IMR-90 (cell line): ENCODE measurements around the gene TRIM38. TPM values are rescaled to one million over a fixed set of nuclear protein-coding genes. Genes with fewer than 3 reads are reported as not detected.
A peak's percentile ranks its signal among the peaks of the same experiment; 100 is the strongest.

Experiments
- ATAC-seq: fragments of 200-7000 bp; cut with Tn5 transposase; 2 replicates; pipeline ENCODE4 v1.9.1; 2020; ENCODE audit warnings: low read depth, mild to moderate bottlenecking, moderate library complexity
- BruUV-seq: library from RNA; stranded (reverse); fragments of 400-500 nt; replicated peaks from 2 replicates; lab custom pipeline; 2021; lab: Mats Ljungman, UMichigan
- CTCF ChIA-PET: fragments of 300-600 bp; formaldehyde crosslinking; extraction: SDS; loops from one replicate; lab custom pipeline; 2021; ENCODE audit warnings: antibody characterized with exemption; lab: Yijun Ruan, JAX
- POLR2A ChIA-PET: fragments of 300-600 bp; sonication (Branson Sonifier 250); formaldehyde crosslinking; loops from one replicate; lab custom pipeline; 2022; ENCODE audit warnings: antibody characterized with exemption; ENCODE audit not compliant: unreplicated experiment; lab: Charles Lee
- DNase-seq: peaks from one replicate; pipeline ENCODE4 v3.0.0; 2013
- H2AFZ ChIP-seq: replicated peaks from 2 replicates; pipeline ENCODE3; 2013; ENCODE audit warnings: low read length, mild to moderate bottlenecking; ENCODE audit not compliant: poor library complexity
- H2AK5ac ChIP-seq: 2 replicates; pipeline ENCODE4 v1.6.1; 2013; ENCODE audit warnings: low read depth, low read length, inconsistent platforms
- H2AK9ac ChIP-seq: replicated peaks from 2 replicates; pipeline ENCODE3; 2013; ENCODE audit warnings: mild to moderate bottlenecking, low read depth, low read length, moderate library complexity; ENCODE audit not compliant: poor library complexity
- H2BK120ac ChIP-seq: 2 replicates; pipeline ENCODE4 v1.6.1; 2013; ENCODE audit warnings: low read depth, low read length, inconsistent platforms
- H2BK15ac ChIP-seq: 3 replicates; pipeline ENCODE4 v1.6.1; 2013; ENCODE audit warnings: low read depth, low read length, inconsistent platforms
- H2BK20ac ChIP-seq: 2 replicates; pipeline ENCODE4 v1.6.1; 2013; ENCODE audit warnings: low read depth, mild to moderate bottlenecking, inconsistent platforms, low read length, moderate library complexity
- H2BK5ac ChIP-seq: 2 replicates; pipeline ENCODE4 v1.6.1; 2013; ENCODE audit warnings: mild to moderate bottlenecking, low read depth, low read length, inconsistent platforms; ENCODE audit not compliant: poor library complexity, severe bottlenecking
- H3K14ac ChIP-seq: replicated peaks from 2 replicates; pipeline ENCODE4 v1.6.1; 2013; ENCODE audit warnings: low read depth, low read length, inconsistent platforms
- H3K18ac ChIP-seq: 2 replicates; pipeline ENCODE4 v1.6.1; 2013; ENCODE audit warnings: low read depth, low read length, control low read depth
- H3K23ac ChIP-seq: 2 replicates; pipeline ENCODE4 v1.6.1; 2013; ENCODE audit warnings: low read depth, low read length, inconsistent platforms
- H3K27ac ChIP-seq: 2 replicates; pipeline ENCODE4 v1.5.1; 2013; ENCODE audit warnings: mild to moderate bottlenecking, control low read depth, low read length; ENCODE audit not compliant: insufficient read depth
- H3K27me3 ChIP-seq: 2 replicates; pipeline ENCODE4 v1.6.1; 2013; ENCODE audit warnings: low read length; ENCODE audit not compliant: control insufficient read depth, insufficient read depth
- H3K36me3 ChIP-seq: 2 replicates; pipeline ENCODE4 v1.6.1; 2013; ENCODE audit warnings: low read length, mixed read lengths; ENCODE audit not compliant: control insufficient read depth, insufficient read depth
- H3K4ac ChIP-seq: 2 replicates; pipeline ENCODE4 v1.6.1; 2013; ENCODE audit warnings: low read depth, low read length, inconsistent platforms
- H3K4me1 ChIP-seq: 2 replicates; pipeline ENCODE4 v1.6.1; 2013; ENCODE audit warnings: low read length, mixed read lengths; ENCODE audit not compliant: control insufficient read depth, insufficient read depth
- H3K4me2 ChIP-seq: 2 replicates; pipeline ENCODE4 v1.6.1; 2013; ENCODE audit warnings: low read depth, mild to moderate bottlenecking, control low read depth, low read length, moderate library complexity
- H3K4me3 ChIP-seq: 2 replicates; pipeline ENCODE4 v1.5.1; 2013; ENCODE audit warnings: low read depth, mild to moderate bottlenecking, control low read depth, low read length, moderate library complexity; ENCODE audit not compliant: insufficient read depth
- H3K56ac ChIP-seq: 2 replicates; pipeline ENCODE4 v1.6.1; 2013; ENCODE audit warnings: low read length, inconsistent platforms; ENCODE audit not compliant: insufficient read depth; ENCODE audit errors: extremely low read depth
- H3K79me1 ChIP-seq, 2 experiments: 2 replicates each; pipeline ENCODE4 v1.6.1; 2013; ENCODE audit warnings: low read length in 2 of 2, inconsistent platforms in 1 of 2, low read depth in 1 of 2
- H3K9ac ChIP-seq: 2 replicates; pipeline ENCODE4 v1.6.1; 2013; ENCODE audit warnings: low read depth, low read length, control low read depth
- H3K9me1 ChIP-seq: 2 replicates; pipeline ENCODE4 v1.6.1; 2013; ENCODE audit warnings: low read length, inconsistent platforms; ENCODE audit not compliant: insufficient read depth
- H3K9me3 ChIP-seq: 2 replicates; pipeline ENCODE4 v1.6.1; 2013; ENCODE audit warnings: low read length; ENCODE audit not compliant: control insufficient read depth, insufficient read depth
- H4K20me1 ChIP-seq: 2 replicates; pipeline ENCODE4 v1.6.1; 2013; ENCODE audit warnings: low read length, inconsistent platforms; ENCODE audit not compliant: insufficient read depth
- H4K5ac ChIP-seq: 2 replicates; pipeline ENCODE4 v1.6.1; 2013; ENCODE audit warnings: mild to moderate bottlenecking, low read depth, low read length, control low read depth
- H4K8ac ChIP-seq, 2 experiments: 2 replicates each; pipeline ENCODE4 v1.6.1; 2013; ENCODE audit warnings: low read depth in 2 of 2, low read length in 2 of 2, control low read depth in 1 of 2, inconsistent platforms in 1 of 2
- H4K91ac ChIP-seq: 2 replicates; pipeline ENCODE4 v1.6.1; 2013; ENCODE audit warnings: low read depth, low read length, inconsistent platforms; ENCODE audit not compliant: insufficient read depth
- BHLHE40 ChIP-seq: fragments of 150-350 bp; IDR thresholded peaks from 2 replicates; pipeline ENCODE4 v1.6.1; 2016; ENCODE audit warnings: mild to moderate bottlenecking, low read depth, low read length
- CEBPB ChIP-seq: IDR thresholded peaks from 2 replicates; pipeline ENCODE4 v1.6.1; 2012; ENCODE audit warnings: low read depth, low read length, improper control_type of control experiment
- FOS ChIP-seq: fragments of 150-350 bp; IDR thresholded peaks from 2 replicates; pipeline ENCODE4 v1.6.1; 2016; ENCODE audit warnings: low read depth, low read length
- MAFK ChIP-seq: IDR thresholded peaks from 2 replicates; pipeline ENCODE4 v1.6.1; 2012; ENCODE audit warnings: low read depth, low read length, improper control_type of control experiment
- MAZ ChIP-seq: IDR thresholded peaks from 2 replicates; pipeline ENCODE4 v1.6.1; 2012; ENCODE audit warnings: low read depth, mild to moderate bottlenecking, low read length, improper control_type of control experiment, moderate library complexity, borderline replicate concordance
- NFE2L2 ChIP-seq: fragments of 150-350 bp; IDR thresholded peaks from 2 replicates; pipeline ENCODE4 v1.6.1; 2016; ENCODE audit warnings: low read depth, mild to moderate bottlenecking, low read length
- POLR2A ChIP-seq: IDR thresholded peaks from 2 replicates; pipeline ENCODE4 v1.6.1; 2012; ENCODE audit warnings: mild to moderate bottlenecking, low read depth, low read length
- RAD21 ChIP-seq: IDR thresholded peaks from 2 replicates; pipeline ENCODE4 v1.6.1; 2012; ENCODE audit warnings: low read length, improper control_type of control experiment
- RCOR1 ChIP-seq: IDR thresholded peaks from 2 replicates; pipeline ENCODE4 v1.6.1; 2012; ENCODE audit warnings: mild to moderate bottlenecking, low read length, improper control_type of control experiment; ENCODE audit not compliant: insufficient replicate concordance
- RFX5 ChIP-seq: IDR thresholded peaks from 2 replicates; pipeline ENCODE4 v1.8.0; 2012; ENCODE audit warnings: low read depth, mild to moderate bottlenecking, low read length, moderate library complexity
- SMC3 ChIP-seq: fragments of 150-350 bp; IDR thresholded peaks from 2 replicates; pipeline ENCODE4 v1.6.1; 2016; ENCODE audit warnings: low read depth, mild to moderate bottlenecking, antibody characterized with exemption, low read length, moderate library complexity
- WGBS, 2 experiments: methylation state at CpG; one replicate each; pipeline versions ENCODE4 v1.1.5 to v1.1.7; 2013; ENCODE audit warnings: missing lambda C conversion rate in 2 of 2; ENCODE audit not compliant: insufficient read length in 1 of 2; ENCODE audit errors: extremely low coverage in 2 of 2; 5-methylcytosine and 5-hydroxymethylcytosine counted together
- dilution Hi-C: fragments of 300-500 bp; cut with HindIII; formaldehyde crosslinking; loops from one replicate; pipeline ENCODE4 v1.14.3; 2018; ENCODE audit warnings: low sequenced_read_pairs; ENCODE audit not compliant: unreplicated experiment
- in situ Hi-C: fragments of 300-500 bp; cut with MboI; formaldehyde crosslinking; loops from 3 replicates; pipeline ENCODE4 v1.14.3; 2019; ENCODE audit warnings: low sequenced_read_pairs, inconsistent platforms, mixed read lengths
- intact Hi-C: fragments of 100-400 bp; cut with micrococcal nuclease; formaldehyde crosslinking; loops from 2 replicates; pipeline ENCODE4 v1.10.0; 2022
- polyA plus RNA-seq, 3 experiments: library from polyadenylated mRNA; depleted of rRNA; stranded (reverse); fragments of >200 nt; gene quantifications; 2 replicates each; pipeline ENCODE4 v1.2.3, GENCODE V29; 2012; ENCODE audit warnings: low replicate concordance in 1 of 3
- total RNA-seq: library from RNA; depleted of rRNA; stranded (reverse); fragments of >200 nt; gene quantifications from 2 replicates; pipeline ENCODE4 v1.2.3, GENCODE V29; 2012
- TF ChIP-seq, protein P1 (sequence below): fragments of 150-350 bp; IDR thresholded peaks from 2 replicates; pipeline ENCODE4 v1.6.1; 2017; ENCODE audit warnings: mild to moderate bottlenecking, antibody characterized with exemption, low read length, low read depth
- TF ChIP-seq, protein P2 (sequence below): fragments of 150-350 bp; IDR thresholded peaks from 2 replicates; pipeline ENCODE4 v1.6.1; 2016; ENCODE audit warnings: low read depth, mild to moderate bottlenecking, low read length, moderate library complexity, borderline replicate concordance

The TRIM38 gene
- total and polyA plus RNA-seq, 2 of the 4 experiments (the other 2 are of a cell fraction), result 4.1 to 6.3 TPM

DNA sequence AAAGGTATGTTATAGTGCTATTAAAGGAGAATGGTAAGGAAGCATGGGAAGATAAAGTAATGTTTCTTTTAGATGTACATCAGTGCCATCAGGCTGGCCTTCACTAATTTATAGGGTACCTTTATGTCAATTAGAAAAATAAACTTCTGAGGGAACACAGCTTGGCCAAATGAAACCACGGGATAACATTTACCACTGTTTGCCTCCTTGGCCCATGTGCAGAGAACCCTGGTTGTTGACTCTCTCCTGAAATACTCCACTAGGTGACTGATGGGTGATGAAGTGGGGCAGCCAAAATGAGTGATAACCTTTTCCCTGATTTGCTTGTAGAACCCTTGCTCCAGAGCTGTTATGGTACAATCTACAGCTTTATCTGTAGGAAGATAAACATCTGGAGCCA is 9.5 kb downstream of the TRIM38 start:
- peak overlapping the region; percentile 23 for H3K14ac ChIP-seq
- intact Hi-C loops (no loop called here), in situ Hi-C loops (no loop called here), dilution Hi-C loops (no loop called here)
- peak overlapping the region; percentile 76 for H3K18ac ChIP-seq
- ChIA-PET CTCF (no interaction called here), POLR2A (no interaction called here)
- peaks cover 48% of the 10 kb centered on the region for H3K36me3 ChIP-seq
- peak overlapping the region; percentile 16; the same call in 1 of the 2 replicates for H2AK5ac ChIP-seq
- no TSS peak for BruUV-seq
- no peak for DNase-seq
- H2BK120ac ChIP-seq, result peak overlapping the region; percentile 21
- peak overlapping the region; percentile 7; the same call in 1 of the 2 replicates for H3K23ac ChIP-seq
- H3K4ac ChIP-seq, result peak overlapping the region; percentile 39
- peaks cover 6% of the 10 kb centered on the region; the same call in 1 of the 2 replicates for H4K20me1 ChIP-seq
- TF ChIP-seq, protein P1, sequence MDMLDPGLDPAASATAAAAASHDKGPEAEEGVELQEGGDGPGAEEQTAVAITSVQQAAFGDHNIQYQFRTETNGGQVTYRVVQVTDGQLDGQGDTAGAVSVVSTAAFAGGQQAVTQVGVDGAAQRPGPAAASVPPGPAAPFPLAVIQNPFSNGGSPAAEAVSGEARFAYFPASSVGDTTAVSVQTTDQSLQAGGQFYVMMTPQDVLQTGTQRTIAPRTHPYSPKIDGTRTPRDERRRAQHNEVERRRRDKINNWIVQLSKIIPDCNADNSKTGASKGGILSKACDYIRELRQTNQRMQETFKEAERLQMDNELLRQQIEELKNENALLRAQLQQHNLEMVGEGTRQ, result no peak
- no peak for TF ChIP-seq POLR2A
- TF ChIP-seq, protein P2, sequence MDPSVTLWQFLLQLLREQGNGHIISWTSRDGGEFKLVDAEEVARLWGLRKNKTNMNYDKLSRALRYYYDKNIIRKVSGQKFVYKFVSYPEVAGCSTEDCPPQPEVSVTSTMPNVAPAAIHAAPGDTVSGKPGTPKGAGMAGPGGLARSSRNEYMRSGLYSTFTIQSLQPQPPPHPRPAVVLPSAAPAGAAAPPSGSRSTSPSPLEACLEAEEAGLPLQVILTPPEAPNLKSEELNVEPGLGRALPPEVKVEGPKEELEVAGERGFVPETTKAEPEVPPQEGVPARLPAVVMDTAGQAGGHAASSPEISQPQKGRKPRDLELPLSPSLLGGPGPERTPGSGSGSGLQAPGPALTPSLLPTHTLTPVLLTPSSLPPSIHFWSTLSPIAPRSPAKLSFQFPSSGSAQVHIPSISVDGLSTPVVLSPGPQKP, result no peak
- TF ChIP-seq MAZ, result no peak
- TF ChIP-seq FOS, result no peak
- no peak for TF ChIP-seq NFE2L2
- TF ChIP-seq RCOR1, result no peak
- no peak for TF ChIP-seq SMC3
- TF ChIP-seq BHLHE40, result no peak
- TF ChIP-seq MAFK, result no peak
- TF ChIP-seq CEBPB, result no peak
- TF ChIP-seq RFX5, result no peak
- no peak for TF ChIP-seq RAD21
- no peak overlapping the region for H2AFZ ChIP-seq
- H2BK15ac ChIP-seq, result peak overlapping the region; percentile 69; the same call in 2 of the 3 replicates
- no peaks in the 10 kb centered on the region for H3K9me3 ChIP-seq
- peak overlapping the region; percentile 16 to 60 for H4K8ac ChIP-seq
- H4K91ac ChIP-seq, result peak overlapping the region; percentile 43
- peak overlapping the region; percentile 35; the same call in 1 of the 2 replicates for H2BK20ac ChIP-seq
- H3K4me2 ChIP-seq, result peak overlapping the region; percentile 47
- H3K9ac ChIP-seq, result peak overlapping the region; percentile 39; the same call in 1 of the 2 replicates
- no peak for ATAC-seq
- H2AK9ac ChIP-seq, result no peak overlapping the region
- no peaks in the 10 kb centered on the region for H3K27me3 ChIP-seq
- peak overlapping the region; percentile 87 for H2BK5ac ChIP-seq
- peaks cover 32 to 34% of the 10 kb centered on the region in 2 experiments for H3K79me1 ChIP-seq
- H4K5ac ChIP-seq, result peak overlapping the region; percentile 21; the same call in 1 of the 2 replicates
- peaks cover 12% of the 10 kb centered on the region; the same call in 1 of the 2 replicates for H3K9me1 ChIP-seq
- H3K4me1 ChIP-seq, result peaks cover 13% of the 10 kb centered on the region
- H3K27ac ChIP-seq, result peak overlapping the region; percentile 84
- no peak overlapping the region for H3K4me3 ChIP-seq
- no CpG with 5 or more reads among the region's 1 CpG for WGBS, 2 experiments
- H3K56ac ChIP-seq, result peak overlapping the region; percentile 5; the same call in 1 of the 2 replicates
